Mucosa of stomach (tissue), 1 donor: ENCODE results near the gene DPF3.

Experiments
- H3K27me3 ChIP-seq: one replicate; pipeline ENCODE4 v1.7.0; 2013; ENCODE audit warnings: mild to moderate bottlenecking, low read length; ENCODE audit not compliant: control insufficient read depth, insufficient read depth
- H3K36me3 ChIP-seq: one replicate; pipeline ENCODE4 v1.7.0; 2013; ENCODE audit warnings: low read length; ENCODE audit not compliant: control insufficient read depth, insufficient read depth
- H3K4me1 ChIP-seq: one replicate; pipeline ENCODE4 v1.7.0; 2013; ENCODE audit warnings: mild to moderate bottlenecking, low read length; ENCODE audit not compliant: control insufficient read depth, insufficient read depth
- H3K4me3 ChIP-seq: one replicate; pipeline ENCODE4 v1.7.0; 2013; ENCODE audit warnings: low read length
- H3K9ac ChIP-seq: one replicate; pipeline ENCODE4 v1.7.0; 2013; ENCODE audit warnings: mild to moderate bottlenecking, low read length, moderate library complexity
- H3K9me3 ChIP-seq: one replicate; pipeline ENCODE4 v1.7.0; 2013; ENCODE audit warnings: mild to moderate bottlenecking, low read length, moderate library complexity; ENCODE audit not compliant: control insufficient read depth
- donor health status: Pancreatic carcinoma.

Gene DPF3

GRCh38 chr14:72664651-72665050 lies 229.2 kb downstream of the DPF3 start:
- H3K9ac ChIP-seq = no peak overlapping the region
- H3K4me3 ChIP-seq = no peak overlapping the region
- H3K27me3 ChIP-seq = no peaks in the 10 kb centered on the region
- H3K9me3 ChIP-seq = no peaks in the 10 kb centered on the region
- no peaks in the 10 kb centered on the region for H3K4me1 ChIP-seq
- H3K36me3 ChIP-seq = no peaks in the 10 kb centered on the region

- no peaks in the 10 kb centered on the region for H3K27me3 ChIP-seq
- H3K9me3 ChIP-seq = no peaks in the 10 kb centered on the region
- no peaks in the 10 kb centered on the region for H3K4me1 ChIP-seq
Observed at GRCh38 chr14:72663956-72664650, 229.8 kb downstream of the DPF3 start.

GRCh38 chr14:72663076-72663487 lies 230.8 kb downstream of the DPF3 start:
- H3K4me3 ChIP-seq = no peak overlapping the region
- H3K27me3 ChIP-seq = no peaks in the 10 kb centered on the region
- H3K4me1 ChIP-seq = no peaks in the 10 kb centered on the region
- no peaks in the 10 kb centered on the region for H3K36me3 ChIP-seq
- no peaks in the 10 kb centered on the region for H3K9me3 ChIP-seq
- H3K9ac ChIP-seq = no peak overlapping the region

More at GRCh38 chr14:72663956-72664650, 229.8 kb downstream of the DPF3 start:
- Histone ChIP-seq H3K36me3 (no peaks in the 10 kb centered on the region), H3K9ac (no peak overlapping the region), H3K4me3 (no peak overlapping the region)

GRCh38 chr14:72662214-72662613 lies 231.7 kb downstream of the DPF3 start:
- Histone ChIP-seq H3K4me1 (no peaks in the 10 kb centered on the region), H3K9me3 (no peaks in the 10 kb centered on the region), H3K27me3 (no peaks in the 10 kb centered on the region), H3K9ac (no peak overlapping the region), H3K4me3 (no peak overlapping the region), H3K36me3 (no peaks in the 10 kb centered on the region)

GRCh38 chr14:72657214-72657921 lies 236.5 kb downstream of the DPF3 start:
- H3K9me3 ChIP-seq = no peaks in the 10 kb centered on the region
- H3K36me3 ChIP-seq = no peaks in the 10 kb centered on the region
- no peak overlapping the region for H3K4me3 ChIP-seq
- no peaks in the 10 kb centered on the region for H3K4me1 ChIP-seq
- H3K27me3 ChIP-seq = no peaks in the 10 kb centered on the region
- H3K9ac ChIP-seq = no peak overlapping the region

- Histone ChIP-seq H3K4me1 (no peaks in the 10 kb centered on the region), H3K4me3 (no peak overlapping the region), H3K36me3 (no peaks in the 10 kb centered on the region), H3K9ac (no peak overlapping the region), H3K27me3 (no peaks in the 10 kb centered on the region), H3K9me3 (no peaks in the 10 kb centered on the region)
Observed at GRCh38 chr14:72653026-72653425, 240.9 kb downstream of the DPF3 start.

- no peak overlapping the region for H3K9ac ChIP-seq
- no peaks in the 10 kb centered on the region for H3K4me1 ChIP-seq
- H3K9me3 ChIP-seq = no peaks in the 10 kb centered on the region
- H3K4me3 ChIP-seq = no peak overlapping the region
- no peaks in the 10 kb centered on the region for H3K27me3 ChIP-seq
- H3K36me3 ChIP-seq = no peaks in the 10 kb centered on the region
Observed at GRCh38 chr14:72652179-72652578, 241.7 kb downstream of the DPF3 start.

GRCh38 chr14:72651714-72652113 lies 242.2 kb downstream of the DPF3 start:
- Histone ChIP-seq H3K4me1 (no peaks in the 10 kb centered on the region), H3K9me3 (no peaks in the 10 kb centered on the region), H3K36me3 (no peaks in the 10 kb centered on the region), H3K9ac (no peak overlapping the region), H3K4me3 (no peak overlapping the region), H3K27me3 (no peaks in the 10 kb centered on the region)

- Histone ChIP-seq H3K9ac (no peak overlapping the region), H3K4me3 (no peak overlapping the region), H3K4me1 (no peaks in the 10 kb centered on the region), H3K27me3 (no peaks in the 10 kb centered on the region), H3K36me3 (no peaks in the 10 kb centered on the region), H3K9me3 (no peaks in the 10 kb centered on the region)
Observed at GRCh38 chr14:72651081-72651480, 242.8 kb downstream of the DPF3 start.

GRCh38 chr14:72649603-72650227 lies 244.2 kb downstream of the DPF3 start:
- Histone ChIP-seq H3K9ac (no peak overlapping the region), H3K27me3 (no peaks in the 10 kb centered on the region)

GRCh38 chr14:72647782-72648181 lies 246.1 kb downstream of the DPF3 start:
- H3K36me3 ChIP-seq = no peaks in the 10 kb centered on the region
- no peak overlapping the region for H3K4me3 ChIP-seq
- no peaks in the 10 kb centered on the region for H3K27me3 ChIP-seq
- H3K4me1 ChIP-seq = no peaks in the 10 kb centered on the region
- no peak overlapping the region for H3K9ac ChIP-seq
- H3K9me3 ChIP-seq = no peaks in the 10 kb centered on the region

More at GRCh38 chr14:72649603-72650227, 244.2 kb downstream of the DPF3 start:
- no peaks in the 10 kb centered on the region for H3K9me3 ChIP-seq
- H3K4me3 ChIP-seq = no peak overlapping the region
- no peaks in the 10 kb centered on the region for H3K4me1 ChIP-seq
- H3K36me3 ChIP-seq = no peaks in the 10 kb centered on the region

GRCh38 chr14:72646861-72647528 lies 246.9 kb downstream of the DPF3 start:
- Histone ChIP-seq H3K4me3 (no peak overlapping the region), H3K27me3 (no peaks in the 10 kb centered on the region), H3K9ac (no peak overlapping the region), H3K4me1 (no peaks in the 10 kb centered on the region), H3K36me3 (no peaks in the 10 kb centered on the region), H3K9me3 (no peaks in the 10 kb centered on the region)
